GM21825 (cell line): ENCODE data around the gene PDE8A.

Experiments used
- ATAC-seq: cut with Tn5 transposase; IDR thresholded peaks from one replicate; pipeline ENCODE4 v1.9.1; 2021; ENCODE audit warnings: mild to moderate bottlenecking, moderate library complexity; ENCODE audit not compliant: unreplicated experiment

Gene PDE8A, protein sequence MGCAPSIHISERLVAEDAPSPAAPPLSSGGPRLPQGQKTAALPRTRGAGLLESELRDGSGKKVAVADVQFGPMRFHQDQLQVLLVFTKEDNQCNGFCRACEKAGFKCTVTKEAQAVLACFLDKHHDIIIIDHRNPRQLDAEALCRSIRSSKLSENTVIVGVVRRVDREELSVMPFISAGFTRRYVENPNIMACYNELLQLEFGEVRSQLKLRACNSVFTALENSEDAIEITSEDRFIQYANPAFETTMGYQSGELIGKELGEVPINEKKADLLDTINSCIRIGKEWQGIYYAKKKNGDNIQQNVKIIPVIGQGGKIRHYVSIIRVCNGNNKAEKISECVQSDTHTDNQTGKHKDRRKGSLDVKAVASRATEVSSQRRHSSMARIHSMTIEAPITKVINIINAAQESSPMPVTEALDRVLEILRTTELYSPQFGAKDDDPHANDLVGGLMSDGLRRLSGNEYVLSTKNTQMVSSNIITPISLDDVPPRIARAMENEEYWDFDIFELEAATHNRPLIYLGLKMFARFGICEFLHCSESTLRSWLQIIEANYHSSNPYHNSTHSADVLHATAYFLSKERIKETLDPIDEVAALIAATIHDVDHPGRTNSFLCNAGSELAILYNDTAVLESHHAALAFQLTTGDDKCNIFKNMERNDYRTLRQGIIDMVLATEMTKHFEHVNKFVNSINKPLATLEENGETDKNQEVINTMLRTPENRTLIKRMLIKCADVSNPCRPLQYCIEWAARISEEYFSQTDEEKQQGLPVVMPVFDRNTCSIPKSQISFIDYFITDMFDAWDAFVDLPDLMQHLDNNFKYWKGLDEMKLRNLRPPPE

DNA sequence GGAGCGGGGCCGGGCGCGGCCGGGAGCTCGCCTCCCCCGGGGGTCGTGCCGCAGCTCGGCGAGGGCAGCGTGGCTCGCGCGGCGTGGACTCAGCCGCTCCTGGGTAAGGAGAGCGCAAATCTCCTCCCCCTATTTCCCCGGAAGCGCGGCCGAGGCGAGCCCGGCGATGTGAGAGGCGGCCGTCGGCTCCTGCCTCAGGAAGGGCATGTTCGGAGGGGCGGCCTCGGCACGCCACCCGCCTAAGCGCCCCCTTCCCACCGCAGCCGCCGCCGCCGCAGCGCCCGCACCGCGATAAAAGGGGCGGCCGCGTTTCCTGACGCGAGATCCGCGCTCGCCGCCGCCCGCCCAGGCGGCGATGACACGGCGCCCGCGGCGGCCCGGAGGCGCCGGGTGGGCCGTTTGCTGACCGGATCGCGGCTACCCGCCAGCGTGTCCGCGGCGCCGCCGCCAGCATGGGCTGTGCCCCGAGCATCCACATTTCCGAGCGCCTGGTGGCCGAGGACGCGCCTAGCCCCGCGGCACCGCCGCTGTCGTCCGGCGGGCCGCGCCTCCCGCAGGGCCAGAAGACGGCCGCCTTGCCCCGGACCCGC, at the start of gene PDE8A:
PDE8A (plus strand) TSS at position 146 of the 590 bp plus-strand sequence; CDS start at position 453, 307 bp downstream.
- ATAC-seq = peak; percentile 18

DNA sequence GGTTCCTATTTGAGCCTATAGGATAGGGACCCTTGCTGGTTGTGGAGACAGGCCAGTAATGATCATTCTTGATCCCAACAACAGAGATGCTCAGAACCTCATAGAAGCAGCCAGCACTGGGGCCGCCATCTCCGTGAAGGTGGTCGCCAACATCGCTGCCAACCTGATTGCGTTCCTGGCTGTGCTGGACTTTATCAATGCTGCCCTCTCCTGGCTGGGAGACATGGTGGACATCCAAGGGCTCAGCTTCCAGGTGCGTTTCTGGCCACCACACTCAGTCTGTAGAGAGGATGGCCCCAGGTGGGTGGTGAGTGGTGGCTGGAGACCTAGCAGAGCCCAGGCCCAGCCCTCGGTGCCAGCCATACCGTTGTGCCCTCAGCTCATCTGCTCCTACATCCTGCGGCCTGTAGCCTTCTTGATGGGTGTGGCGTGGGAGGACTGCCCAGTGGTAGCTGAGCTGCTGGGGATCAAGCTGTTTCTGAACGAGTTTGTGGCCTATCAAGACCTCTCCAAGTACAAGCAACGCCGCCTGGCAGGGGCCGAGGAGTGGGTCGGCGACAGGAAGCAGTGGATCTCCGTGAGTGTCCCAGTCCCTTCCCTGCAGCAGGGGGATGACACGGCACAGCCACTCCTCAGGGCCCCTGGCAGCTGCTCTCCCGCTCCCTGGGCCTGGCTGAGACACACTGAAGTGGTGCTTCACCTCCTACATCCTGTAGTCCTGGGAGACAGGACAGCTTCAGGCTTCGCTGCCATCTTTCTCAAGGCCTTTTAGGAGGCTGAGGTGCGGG, 46.5 kb upstream of the PDE8A start:
- ATAC-seq = no peak

DNA sequence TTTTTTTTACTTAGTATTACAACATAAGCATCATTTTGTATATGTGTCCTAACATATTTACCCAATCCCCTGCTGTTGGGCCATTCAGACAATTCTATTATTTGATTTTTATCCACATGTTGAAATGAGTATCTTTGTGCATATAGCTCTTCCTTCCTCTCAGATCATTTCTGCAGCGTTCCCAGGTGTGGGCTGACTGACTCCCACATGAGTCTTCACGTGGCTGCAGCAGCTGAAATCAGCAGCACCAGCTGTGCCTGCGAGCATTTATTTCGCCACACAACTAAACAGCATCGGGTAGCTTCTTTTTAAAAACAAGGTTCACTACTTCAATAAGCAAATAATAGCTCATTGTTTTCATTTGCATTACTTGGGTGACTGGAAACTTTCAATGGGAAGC, 44.5 kb upstream of the PDE8A start:
- no peak for ATAC-seq

DNA sequence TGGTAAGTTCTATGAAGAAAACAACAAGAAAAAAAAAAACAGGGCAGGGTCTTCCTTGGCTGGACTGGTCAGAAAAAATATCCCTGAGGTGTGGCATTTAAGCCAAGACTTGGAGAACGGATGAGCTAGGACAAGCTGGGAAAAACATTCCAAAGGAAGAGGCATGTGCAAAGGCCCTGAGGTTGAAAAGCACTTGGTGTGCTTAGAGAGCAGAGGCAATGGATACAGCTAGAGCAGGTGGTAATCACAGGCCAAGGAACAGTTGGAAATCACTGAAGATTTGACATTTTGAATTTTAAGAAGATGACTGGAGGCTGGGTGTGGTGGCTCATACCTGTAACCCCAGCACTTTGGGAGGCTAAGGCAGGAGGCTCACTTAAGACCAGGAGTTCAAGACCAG, 42.9 kb upstream of the PDE8A start:
- no peak for ATAC-seq

DNA sequence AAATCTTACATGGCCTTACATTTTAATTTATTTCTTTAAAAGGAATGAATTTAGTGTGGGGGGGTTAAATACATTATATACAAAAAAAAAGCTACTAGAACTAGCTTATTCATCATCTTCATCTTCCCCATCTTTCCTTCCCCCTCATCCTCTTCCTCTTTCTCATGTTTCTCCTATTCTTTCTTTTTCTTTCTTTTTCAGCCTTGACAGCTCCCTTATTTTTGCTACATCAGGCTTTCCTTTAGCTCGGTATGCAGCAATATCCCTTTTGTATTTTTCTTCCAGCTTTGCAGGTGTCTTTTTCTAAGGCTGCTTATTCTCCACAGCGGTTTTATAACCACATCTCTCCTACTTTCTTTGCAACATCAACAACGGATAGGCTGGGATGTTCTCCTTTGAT, 41.3 kb upstream of the PDE8A start:
- ATAC-seq = no peak

DNA sequence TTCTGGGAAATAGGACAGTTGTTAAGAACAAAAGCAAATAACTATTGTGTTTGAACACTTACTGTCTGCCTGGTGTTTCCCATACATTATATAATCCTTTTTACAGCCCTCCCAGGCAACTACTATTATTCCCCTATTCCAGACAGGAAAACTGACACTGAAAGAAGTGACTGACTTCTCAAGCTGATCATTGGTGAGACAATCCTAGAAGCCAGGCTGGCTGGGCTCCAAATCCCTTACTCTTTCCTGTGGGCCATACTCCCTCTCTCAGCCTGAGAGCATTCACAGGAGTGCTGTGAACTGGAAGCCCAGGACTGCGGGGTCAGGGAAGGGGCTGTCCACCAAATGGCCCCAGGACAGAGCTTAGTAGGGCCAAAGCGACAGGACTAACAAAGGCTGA, 39.2 kb upstream of the PDE8A start:
- no peak for ATAC-seq

DNA sequence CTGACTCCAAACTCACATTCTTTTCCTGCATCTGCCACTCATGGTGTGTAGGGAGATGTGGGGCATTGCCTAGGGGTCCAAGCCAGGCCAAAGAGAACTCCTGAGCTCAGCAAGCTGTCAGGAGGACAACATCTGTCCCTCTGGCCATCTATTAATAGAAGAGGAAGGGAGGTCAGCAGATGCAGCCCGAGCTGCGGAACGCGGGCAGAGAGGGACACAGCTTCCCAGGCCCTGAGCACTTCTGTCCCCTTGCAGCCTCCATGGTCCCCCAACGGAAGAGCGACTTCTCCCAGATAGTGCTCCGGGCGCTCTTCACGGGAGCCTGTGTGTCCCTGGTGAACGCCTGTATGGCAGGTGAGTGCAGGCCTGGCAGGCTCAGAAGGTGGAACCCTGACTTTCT, 37.3 kb upstream of the PDE8A start:
- no peak for ATAC-seq

DNA sequence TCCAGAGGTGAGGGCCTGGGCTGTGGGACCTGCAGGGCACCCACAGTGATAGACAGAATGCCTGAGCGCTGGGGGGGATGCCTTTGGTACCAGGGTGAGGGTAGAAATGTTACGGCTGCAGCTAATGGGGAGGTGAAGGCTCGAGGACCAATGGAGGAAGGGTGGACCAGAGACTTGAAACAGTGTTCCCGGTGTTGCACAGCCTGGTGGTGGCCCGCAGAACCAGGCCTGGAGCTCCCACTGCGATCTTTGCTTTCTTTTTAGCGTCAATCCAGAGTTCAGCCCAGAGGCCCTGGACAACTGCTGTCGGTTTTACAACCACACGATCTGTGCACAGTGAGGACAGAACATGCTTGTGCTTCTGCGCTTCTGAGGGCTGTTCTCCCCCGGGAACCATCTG, 36.8 kb upstream of the PDE8A start:
- no peak for ATAC-seq

DNA sequence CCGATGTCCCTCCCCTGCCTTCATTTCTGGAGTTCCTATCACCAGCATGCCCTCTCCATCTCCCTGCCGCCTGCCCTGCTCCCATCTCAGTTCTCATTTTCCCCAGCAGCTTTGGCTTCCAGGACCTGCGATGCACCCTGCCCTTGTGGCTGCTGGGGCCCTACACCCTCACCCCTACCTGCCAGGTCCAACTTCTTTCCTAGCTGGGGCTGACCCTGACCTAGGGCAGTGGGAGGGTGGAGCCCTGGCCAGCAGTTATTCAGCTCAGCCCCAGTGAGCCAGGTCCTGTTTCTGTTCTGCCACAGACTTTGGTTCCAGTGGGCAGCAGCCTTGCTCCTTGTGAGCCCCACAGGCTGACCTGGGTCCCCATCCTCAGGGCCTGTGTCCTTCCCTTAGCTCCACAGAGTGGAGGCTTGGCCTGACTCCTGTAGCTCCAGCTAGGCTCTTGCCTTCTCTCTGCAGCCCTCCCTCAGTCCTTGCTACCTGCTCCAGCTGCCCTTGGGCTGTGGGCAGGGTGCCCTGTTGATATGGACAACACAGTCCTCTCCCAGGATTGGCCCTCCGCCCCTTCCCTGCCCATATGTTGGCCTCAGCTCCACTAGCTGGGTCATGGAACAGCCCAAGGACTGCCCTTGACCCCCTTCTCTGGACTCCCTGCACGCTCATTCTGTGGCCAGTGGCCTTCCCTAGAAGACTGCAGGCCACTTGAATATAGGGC, 34.7 kb upstream of the PDE8A start:
- ATAC-seq = no peak

DNA sequence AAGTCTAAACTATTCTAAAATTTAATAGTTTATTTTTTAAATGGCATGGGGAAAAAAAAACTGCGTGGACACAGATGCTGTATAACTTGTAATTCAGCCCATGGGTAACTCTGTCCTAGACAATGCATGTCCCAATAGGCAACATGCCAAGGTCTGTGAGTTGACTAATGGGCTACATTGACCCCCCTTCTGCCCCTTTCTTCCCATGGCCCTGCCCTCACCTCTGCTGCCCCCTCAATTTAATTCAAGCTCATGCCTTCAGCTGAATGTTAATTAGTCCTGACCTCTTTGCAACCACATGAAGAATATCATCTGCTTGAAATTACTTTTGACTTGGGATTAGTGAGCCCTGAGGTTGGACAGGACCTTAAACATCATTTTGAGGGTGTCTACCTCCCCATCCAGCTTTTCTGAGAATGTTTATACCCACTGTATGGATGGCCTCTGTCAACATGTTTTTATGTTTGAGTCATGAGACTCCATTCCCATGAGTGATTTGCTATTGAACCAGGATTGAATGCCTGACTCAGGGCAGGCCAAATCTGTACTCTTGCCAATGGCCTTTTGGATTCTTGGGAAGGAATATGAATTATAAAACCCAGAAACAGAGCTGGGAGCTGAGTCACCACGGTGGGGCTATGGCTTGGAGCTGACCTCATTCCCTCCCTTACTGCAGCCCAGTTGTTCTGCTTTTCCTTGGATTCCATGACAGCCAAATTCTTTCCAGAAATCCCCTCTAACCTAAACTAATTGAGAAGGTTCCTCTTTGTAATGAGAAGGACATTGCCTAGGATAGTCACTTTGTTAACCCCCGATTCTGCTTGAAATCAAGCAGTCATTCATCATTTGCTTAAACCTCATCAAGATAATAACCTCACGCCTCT, 33.5 kb upstream of the PDE8A start:
- no peak for ATAC-seq

DNA sequence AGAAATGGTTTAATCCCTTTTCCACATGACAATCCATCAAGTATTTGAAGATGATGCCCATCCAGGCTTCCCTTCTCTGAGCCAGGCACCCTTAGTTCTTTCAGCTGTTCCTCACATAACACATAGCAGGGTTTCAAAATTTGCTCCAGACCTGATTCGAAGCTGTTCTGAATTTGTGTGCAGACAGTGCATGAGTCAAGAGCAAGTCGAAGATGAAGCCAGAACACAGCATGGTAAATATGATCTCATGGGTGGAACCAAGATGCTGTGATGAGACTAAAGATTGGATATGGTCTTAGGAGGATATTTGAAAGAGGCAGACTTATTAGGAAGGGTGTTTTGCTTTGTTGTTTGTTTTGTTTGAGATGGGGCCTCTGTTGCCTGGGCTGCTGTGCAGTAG, 32.6 kb upstream of the PDE8A start:
- ATAC-seq = no peak

DNA sequence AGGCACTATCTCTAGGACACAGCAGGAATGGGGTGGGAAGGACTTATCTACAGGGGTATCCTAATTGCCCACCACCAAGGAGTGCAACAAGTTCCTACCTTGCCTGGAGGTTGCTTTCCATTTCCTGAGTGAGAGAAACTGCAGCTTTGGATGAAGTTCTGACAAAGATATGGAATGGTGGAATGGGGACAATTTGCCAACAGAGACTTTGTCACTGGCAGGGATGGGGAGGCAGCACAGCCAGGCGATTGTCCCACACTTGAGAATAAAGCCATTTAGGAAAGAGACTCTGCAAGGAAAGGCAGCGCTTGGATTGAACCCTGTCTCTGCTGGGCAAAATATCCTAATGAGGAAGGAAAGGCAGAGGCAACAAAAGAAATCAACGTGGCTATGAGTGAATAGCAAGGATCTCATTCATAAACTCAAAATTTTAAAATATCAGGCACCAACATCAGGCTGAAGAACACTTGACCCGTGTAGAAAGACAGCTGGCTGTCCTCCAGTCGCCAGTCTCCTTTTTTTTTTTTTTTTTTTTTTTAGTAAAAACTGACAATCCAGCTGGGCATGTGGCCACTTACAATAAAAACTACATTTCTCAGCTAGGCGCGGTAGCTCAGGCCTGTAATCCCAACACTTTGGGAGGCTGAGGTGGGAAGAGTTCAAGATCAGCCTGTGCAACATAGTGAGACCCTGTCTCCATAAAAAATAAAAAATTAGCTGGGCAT, 31.6 kb upstream of the PDE8A start:
- ATAC-seq = no peak

DNA sequence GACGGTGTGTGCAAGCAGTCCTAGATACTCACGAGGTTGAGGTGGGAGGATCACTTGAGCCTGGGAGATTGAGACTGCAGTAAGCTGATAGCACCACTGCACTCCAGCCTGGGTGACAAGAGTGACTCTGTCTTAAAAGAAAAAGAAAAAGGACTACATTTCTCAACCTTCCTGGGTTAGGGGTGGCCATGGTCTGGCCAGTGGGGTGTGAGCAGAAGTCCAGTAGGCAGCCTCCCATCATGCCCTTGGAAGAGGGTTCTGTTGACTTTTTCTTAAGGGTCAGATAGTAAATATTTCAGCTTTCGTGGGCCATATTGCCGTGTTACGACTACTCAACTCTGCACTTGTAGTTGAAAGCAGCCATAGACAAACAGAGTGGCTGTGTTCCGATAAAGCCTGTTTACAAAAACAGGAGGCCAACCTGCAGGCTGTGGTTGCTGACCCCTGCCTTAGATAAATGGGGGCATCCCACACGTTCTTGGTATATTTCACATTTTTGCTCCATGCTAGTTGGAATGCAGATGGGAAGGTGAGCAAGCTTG, 31.0 kb upstream of the PDE8A start:
- no peak for ATAC-seq

DNA sequence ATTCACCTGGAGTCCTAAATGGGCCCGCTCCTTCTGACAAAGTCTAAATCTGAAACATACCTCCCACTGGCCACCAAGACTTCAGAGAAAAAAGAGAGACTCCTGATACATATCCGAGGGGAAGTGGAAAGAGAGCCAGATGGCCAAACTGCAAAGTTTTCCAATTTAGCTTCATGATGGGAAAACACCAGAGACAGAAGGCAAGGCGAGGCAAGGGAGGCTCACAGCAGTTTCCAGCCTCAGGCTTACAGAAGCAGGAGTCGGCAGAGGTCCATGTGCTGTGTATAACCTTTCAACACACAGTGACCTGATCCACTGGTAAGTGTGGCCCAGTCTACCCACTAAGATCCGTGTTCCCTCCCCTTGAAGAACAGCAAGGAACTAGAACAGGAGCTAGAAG, 29.9 kb upstream of the PDE8A start:
- no peak for ATAC-seq

DNA sequence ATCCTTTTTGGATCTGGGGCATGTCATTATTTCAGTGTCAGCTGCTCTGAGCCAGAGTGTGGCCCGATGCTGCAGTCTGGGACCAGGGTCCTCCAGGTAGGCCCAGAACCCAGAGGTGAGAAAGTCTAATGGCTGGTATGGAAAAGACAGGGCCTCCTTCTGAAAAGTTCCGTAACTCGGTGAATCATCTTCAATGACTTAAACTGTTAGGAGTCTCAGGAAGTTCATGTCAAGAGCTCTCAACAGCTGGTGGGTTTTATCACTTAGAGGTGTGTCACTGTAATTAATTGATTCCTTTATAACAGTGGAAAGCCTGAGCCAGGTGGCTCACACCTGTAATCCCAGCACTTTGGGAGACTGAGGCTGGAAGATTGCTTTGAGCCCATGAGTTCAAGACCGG, 28.5 kb upstream of the PDE8A start:
- ATAC-seq = no peak

DNA sequence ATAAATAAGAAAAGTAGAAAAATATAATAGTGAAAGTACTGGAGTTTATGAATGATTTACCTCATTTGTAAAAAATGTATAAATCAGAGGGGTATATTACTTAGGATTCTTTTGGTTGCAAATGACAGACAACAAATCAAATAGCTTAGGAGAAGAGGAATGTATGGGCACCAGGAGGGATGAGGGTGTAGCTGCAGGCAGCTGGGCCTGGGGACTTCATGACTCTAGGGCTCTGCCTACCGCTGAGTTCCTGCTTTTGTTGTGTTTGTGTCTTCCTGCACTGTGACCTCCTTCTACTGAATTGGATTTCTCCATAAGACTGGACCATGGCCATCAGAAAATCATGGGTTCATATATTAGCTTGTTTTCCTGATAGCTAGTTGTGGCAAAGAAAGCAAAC, 27.9 kb upstream of the PDE8A start:
- no peak for ATAC-seq

DNA sequence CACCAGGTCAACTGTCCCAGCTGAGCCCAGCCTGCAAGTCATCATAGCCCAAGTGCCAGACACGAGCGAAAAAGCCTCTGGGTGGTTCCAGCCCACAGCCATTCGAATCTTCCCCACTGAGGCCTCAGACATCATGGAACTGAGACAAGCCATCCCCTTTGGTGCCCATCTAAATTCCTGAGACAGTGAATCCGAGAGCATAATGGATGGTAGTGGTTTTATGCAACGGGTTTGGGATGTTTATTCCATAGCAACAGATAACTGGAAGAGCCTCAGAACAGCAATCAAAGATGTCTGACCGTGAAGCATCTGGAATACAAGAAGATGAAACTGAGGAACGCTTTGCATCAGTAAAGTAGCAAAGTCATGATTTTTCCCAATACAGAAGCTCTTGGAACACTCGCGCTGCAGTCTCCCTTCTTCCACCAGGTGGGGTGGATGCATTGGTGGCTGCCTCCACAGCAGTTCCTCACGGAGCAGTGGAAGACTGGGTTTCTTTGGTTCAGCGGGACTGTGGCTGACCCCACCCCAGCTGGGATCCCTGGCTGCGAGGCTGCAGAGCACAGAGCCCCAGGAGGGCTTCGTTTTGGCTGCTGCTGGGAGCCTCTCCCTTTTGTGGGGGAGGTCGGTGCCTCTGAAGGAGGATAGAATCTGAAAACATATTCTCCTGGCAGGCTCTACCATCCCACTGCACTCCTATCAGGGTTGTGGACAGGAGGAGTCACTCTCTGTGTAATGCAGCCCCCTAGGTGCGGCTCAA, 26.4 kb upstream of the PDE8A start:
- no peak for ATAC-seq

DNA sequence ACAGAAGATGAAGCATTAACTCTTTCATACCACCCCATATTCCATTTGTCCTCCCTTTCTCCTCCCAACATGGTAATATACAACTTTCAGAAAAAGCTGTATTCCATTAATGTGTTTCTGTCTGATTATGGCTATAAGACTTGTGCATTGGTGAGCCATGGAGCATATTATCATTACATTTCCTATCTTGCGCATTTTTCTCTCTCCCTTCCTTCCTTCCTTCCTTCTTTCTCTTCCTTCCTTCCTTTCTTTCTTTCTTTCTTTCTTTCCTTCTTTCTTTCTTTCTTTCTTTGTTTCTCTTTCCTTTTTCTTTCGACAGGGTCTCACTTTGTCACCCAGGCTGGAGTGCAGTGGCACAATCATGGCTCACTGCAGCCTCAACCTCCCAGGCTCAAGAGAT, 25.5 kb upstream of the PDE8A start:
- ATAC-seq = no peak
